22Rv1 (cell line): ENCODE results near the gene ZNF385B.

ENCODE experiments used
- H3K27ac ChIP-seq: fragments of 450-650 bp; 2 replicates; pipeline ENCODE4 v1.5.1; 2017
- ZFX ChIP-seq: fragments of 450-650 bp; IDR thresholded peaks from 2 replicates; pipeline ENCODE4 v1.6.1; 2017; ENCODE audit warnings: antibody characterized with exemption, borderline replicate concordance
- TF ChIP-seq, protein P1 (sequence below): fragments of 450-650 bp; IDR thresholded peaks from 2 replicates; pipeline ENCODE4 v1.5.1; 2017; ENCODE audit warnings: mild to moderate bottlenecking

Gene ZNF385B

DNA sequence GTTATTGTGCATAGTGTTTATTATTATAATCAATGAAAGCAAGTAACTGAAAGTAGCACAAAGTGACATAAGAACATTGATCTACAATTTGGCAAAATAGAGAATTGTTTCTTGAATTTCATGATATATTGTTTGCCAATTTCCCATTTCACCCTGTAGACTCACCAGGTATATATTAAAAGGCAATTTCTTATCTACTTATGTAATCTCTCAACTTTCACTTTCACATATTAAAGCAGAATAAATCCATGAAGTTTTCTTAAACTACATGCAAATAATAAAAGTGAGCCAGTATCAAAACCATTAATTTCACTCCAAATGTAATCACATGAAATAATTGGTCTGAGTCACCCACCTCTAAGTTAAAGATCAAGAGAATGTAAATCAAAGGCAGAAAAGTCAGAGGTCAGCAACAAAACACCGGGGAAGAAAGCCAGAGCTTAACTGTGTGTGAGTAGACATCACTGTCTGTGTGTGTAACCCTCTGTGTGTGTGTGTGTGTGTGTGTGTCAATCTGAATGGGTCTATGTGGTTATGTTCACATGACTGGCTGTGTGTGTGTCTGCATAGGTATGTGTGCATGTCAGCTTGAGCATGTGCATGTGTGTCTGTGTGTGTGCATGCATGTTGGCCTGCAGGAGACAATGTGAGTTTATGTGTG is 44.1 kb downstream of the ZNF385B start:
- TF ChIP-seq ZFX: no peak
- TF ChIP-seq, protein P1, sequence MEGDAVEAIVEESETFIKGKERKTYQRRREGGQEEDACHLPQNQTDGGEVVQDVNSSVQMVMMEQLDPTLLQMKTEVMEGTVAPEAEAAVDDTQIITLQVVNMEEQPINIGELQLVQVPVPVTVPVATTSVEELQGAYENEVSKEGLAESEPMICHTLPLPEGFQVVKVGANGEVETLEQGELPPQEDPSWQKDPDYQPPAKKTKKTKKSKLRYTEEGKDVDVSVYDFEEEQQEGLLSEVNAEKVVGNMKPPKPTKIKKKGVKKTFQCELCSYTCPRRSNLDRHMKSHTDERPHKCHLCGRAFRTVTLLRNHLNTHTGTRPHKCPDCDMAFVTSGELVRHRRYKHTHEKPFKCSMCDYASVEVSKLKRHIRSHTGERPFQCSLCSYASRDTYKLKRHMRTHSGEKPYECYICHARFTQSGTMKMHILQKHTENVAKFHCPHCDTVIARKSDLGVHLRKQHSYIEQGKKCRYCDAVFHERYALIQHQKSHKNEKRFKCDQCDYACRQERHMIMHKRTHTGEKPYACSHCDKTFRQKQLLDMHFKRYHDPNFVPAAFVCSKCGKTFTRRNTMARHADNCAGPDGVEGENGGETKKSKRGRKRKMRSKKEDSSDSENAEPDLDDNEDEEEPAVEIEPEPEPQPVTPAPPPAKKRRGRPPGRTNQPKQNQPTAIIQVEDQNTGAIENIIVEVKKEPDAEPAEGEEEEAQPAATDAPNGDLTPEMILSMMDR: no peak
- H3K27ac ChIP-seq: no peak overlapping the region

DNA sequence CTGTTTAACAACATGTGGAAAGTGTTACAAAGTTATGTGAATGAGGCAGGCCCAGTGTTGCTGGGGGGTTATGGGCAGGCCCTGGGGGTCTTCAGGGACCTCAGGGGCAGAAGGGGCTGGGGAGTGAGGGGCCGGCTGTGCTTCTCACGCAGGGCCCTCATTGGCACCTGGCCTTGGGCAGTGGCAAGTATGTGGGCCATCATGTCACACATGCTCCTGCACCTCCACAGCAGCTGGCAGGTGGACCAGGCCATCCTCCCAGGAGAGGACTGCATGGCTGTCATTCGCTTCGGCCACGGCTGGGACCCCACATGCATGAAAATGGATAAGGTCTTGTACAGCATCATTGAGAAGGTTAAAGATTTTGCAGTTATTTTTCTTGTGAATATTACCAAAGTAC is 47.4 kb downstream of the ZNF385B start:
- TF ChIP-seq, protein P1: no peak
- no peak for TF ChIP-seq ZFX

DNA sequence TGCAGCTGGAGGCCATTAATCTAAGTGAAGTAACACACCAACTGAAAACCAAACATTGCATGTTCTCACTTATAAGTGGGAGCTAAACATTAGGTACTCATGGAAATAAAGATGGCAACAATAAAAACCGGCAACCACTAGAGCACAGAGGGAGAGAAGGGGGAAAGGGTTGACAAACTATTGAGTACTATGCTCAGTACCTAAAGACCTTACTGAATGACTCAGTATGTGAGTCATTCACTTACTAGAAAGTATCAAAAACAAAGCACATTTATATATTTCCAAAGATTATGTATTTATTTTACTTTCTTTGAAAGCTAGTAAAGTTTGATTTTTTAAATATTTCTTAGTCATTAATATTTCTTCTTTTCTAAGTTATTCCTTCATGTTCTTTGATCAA is 48.9 kb downstream of the ZNF385B start:
- TF ChIP-seq, protein P1: no peak
- TF ChIP-seq ZFX: no peak
- no peak overlapping the region for H3K27ac ChIP-seq

More for the DNA sequence above, 47.4 kb downstream of the ZNF385B start:
- no peak overlapping the region for H3K27ac ChIP-seq

DNA sequence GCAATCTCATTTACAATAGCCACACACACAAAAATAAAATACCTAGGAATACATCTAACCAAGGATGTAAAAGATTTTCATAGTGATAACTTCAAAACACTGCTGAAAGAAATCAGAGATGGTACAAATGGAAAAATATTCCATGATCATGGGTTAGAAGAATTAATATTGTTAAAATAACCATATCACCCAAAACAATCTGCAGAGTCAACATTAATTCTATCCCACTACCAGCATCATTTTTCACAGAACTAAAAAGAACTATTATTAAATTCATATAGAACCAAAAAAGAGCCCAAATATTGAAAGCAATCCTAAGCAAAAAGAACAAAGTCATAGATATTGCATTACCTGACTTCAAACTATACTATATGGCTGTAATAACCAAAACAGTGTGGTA is 50.4 kb downstream of the ZNF385B start:
- TF ChIP-seq, protein P1: no peak
- no peak for TF ChIP-seq ZFX
- no peak overlapping the region for H3K27ac ChIP-seq

DNA sequence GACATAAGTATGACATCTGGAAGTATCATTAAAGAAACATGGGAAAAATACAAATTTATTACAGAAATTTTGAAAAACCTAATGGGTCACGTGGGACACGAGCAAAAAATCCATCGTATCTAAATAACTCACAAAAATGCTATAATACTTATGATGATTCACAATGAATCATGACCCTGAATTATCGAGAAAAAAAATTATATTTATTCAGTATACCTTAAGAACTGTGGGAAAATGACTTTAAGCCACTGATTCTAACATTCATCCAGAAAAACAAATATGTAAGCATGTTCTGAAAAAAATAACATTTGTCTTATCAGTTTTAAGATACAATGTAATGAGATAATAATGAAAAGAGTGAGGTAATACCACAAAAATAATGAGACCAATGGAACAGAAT is 51.8 kb downstream of the ZNF385B start:
- no peak overlapping the region for H3K27ac ChIP-seq
- TF ChIP-seq, protein P1: no peak
- TF ChIP-seq ZFX: no peak

DNA sequence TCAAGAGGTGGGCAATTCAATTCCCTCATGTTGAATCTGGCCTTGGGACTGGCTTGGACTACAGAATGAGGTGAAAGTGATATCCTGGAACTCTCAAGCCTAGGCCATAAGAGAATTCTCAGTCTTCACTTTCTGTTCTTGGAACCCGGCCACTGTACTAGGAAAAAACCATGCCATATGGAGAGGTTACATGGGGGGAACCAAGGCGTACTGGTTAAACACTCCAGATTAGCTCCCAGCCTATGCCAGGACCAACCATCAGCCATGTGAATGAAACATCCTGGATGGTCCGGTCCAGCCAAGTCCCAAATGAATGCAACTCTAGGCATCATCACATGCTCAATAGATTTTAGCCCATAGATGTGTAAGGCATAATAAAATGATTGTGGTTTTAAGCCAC is 56.4 kb downstream of the ZNF385B start:
- TF ChIP-seq, protein P1: no peak
- no peak for TF ChIP-seq ZFX
- H3K27ac ChIP-seq: no peak overlapping the region

DNA sequence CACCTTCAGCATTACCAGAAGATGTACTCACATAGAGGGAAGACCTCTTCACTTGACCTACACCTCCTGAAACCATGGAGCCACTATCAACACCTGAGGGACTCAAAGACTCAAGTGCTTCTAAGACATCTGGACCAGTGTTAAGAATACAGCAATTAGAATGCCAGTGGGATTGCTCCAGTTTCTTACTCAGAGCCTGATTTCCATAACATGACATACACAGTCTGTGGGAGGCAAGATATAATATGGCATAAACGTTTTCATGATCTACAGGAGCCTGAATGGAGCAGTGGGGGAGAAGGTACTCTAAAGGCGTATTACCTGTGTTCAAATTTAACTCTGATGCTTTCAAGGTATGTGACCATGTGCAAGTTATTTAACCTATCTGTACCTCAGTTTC is 57.2 kb downstream of the ZNF385B start:
- TF ChIP-seq, protein P1: no peak
- TF ChIP-seq ZFX: no peak
- no peak overlapping the region for H3K27ac ChIP-seq
